ENCODE measurements around the gene C19orf12.
A peak's percentile ranks its signal among the peaks of the same experiment; 100 is the strongest.

Gene C19orf12
- 20.1 to 60.9 (median 32.7) reads per million in 17 experiments for total RNA-seq

GRCh38 chr19:29714953-29715700 is at the start of gene C19orf12:
C19orf12 (minus strand) TSS chr19:29715261; CDS start chr19:29708413, 6,848 bp downstream.
- DNase-seq, result peak; percentile 57 to 85 (median 72)

- DNase-seq, result no peak
Measured at GRCh38 chr19:29764361-29764760, 49.3 kb upstream of the C19orf12 start.

GRCh38 chr19:29763196-29763595 is 48.1 kb upstream of the C19orf12 start:
- no peak for DNase-seq

- no peak for DNase-seq
Measured at GRCh38 chr19:29761575-29762232, 46.6 kb upstream of the C19orf12 start.

GRCh38 chr19:29760752-29761502 is 45.9 kb upstream of the C19orf12 start:
- DNase-seq, result no peak

GRCh38 chr19:29759359-29759758 is 44.3 kb upstream of the C19orf12 start:
- no peak for DNase-seq

- no peak for DNase-seq
Measured at GRCh38 chr19:29758863-29759262, 43.8 kb upstream of the C19orf12 start.

- no peak for DNase-seq
Measured at GRCh38 chr19:29757551-29757950, 42.5 kb upstream of the C19orf12 start.

GRCh38 chr19:29753934-29754305 is 38.9 kb upstream of the C19orf12 start:
- DNase-seq, result no peak

- DNase-seq, result no peak
Measured at GRCh38 chr19:29753190-29753933, 38.3 kb upstream of the C19orf12 start.

GRCh38 chr19:29752450-29753025 is 37.5 kb upstream of the C19orf12 start:
- DNase-seq, result no peak

GRCh38 chr19:29751932-29752331 is 36.9 kb upstream of the C19orf12 start:
- DNase-seq, result no peak

GRCh38 chr19:29750001-29750400 is 34.9 kb upstream of the C19orf12 start:
- no peak for DNase-seq

GRCh38 chr19:29748996-29749849 is 34.2 kb upstream of the C19orf12 start:
- no peak for DNase-seq

- DNase-seq, result peak in 1 of 4 experiments; percentile 6
Measured at GRCh38 chr19:29745253-29745652, 30.2 kb upstream of the C19orf12 start.

- no peak for DNase-seq
Measured at GRCh38 chr19:29743681-29744080, 28.6 kb upstream of the C19orf12 start.

GRCh38 chr19:29741776-29742175 is 26.7 kb upstream of the C19orf12 start:
- no peak for DNase-seq

- DNase-seq, result no peak
Measured at GRCh38 chr19:29741226-29741625, 26.2 kb upstream of the C19orf12 start.

GRCh38 chr19:29737461-29738000 is 22.5 kb upstream of the C19orf12 start:
- DNase-seq, result no peak

- DNase-seq, result no peak
Measured at GRCh38 chr19:29735829-29736228, 20.8 kb upstream of the C19orf12 start.

GRCh38 chr19:29731331-29731850 is 16.3 kb upstream of the C19orf12 start:
- DNase-seq, result no peak

Data from suppressor macrophage (primary cell).